H1 (cell line): ENCODE measurements around the gene LDLRAD4. TPM values are rescaled to one million over a fixed set of nuclear protein-coding genes. Genes with fewer than 3 reads are reported as not detected.

Experiments
- EZH2 ChIP-seq: fragments of 200-600 bp; sonication (generic); IDR thresholded peaks from 2 replicates; pipeline ENCODE4 v1.7.1; 2012; ENCODE audit warnings: low read depth, mild to moderate bottlenecking, moderate library complexity, low read length, inconsistent platforms; ENCODE audit not compliant: severe bottlenecking
- FOSL1 ChIP-seq: IDR thresholded peaks from 2 replicates; pipeline ENCODE4 v1.6.1; 2011; ENCODE audit warnings: mild to moderate bottlenecking, low read depth, low read length, moderate library complexity; ENCODE audit not compliant: insufficient read depth
- MAFK ChIP-seq: IDR thresholded peaks from 2 replicates; pipeline ENCODE4 v1.6.1; 2012; ENCODE audit warnings: low read depth, mild to moderate bottlenecking, improper control_type of control experiment, low read length
- NRF1 ChIP-seq: IDR thresholded peaks from 2 replicates; pipeline ENCODE4 v1.6.1; 2011; ENCODE audit warnings: mild to moderate bottlenecking, low read depth, low read length, improper control_type of control experiment
- RFX5 ChIP-seq: IDR thresholded peaks from 2 replicates; pipeline ENCODE4 v1.6.1; 2011; ENCODE audit warnings: low read depth, low read length, improper control_type of control experiment, borderline replicate concordance
- polyA plus RNA-seq, 7 experiments: library from polyadenylated mRNA; depleted of rRNA in 3 of 7; stranded (reverse) in 5 of 7; unstranded in 2 of 7; fragments of >200 nt in 5 of 7; fragments of 200-250 nt in 2 of 7; gene quantifications; 1 replicate in 5 of 7; 2 replicates in 1 of 7; 4 replicates in 1 of 7; pipeline versions ENCODE4 v1.2.1 to v1.2.3, GENCODE V29; 2011 to 2013; ENCODE audit warnings: missing spikeins in 2 of 7, mixed read lengths in 2 of 7
- total RNA-seq: library from RNA; stranded (reverse); fragmentation: NEBNext Ultra II Directional; extraction: Animal tissue kit (Norgen Biotek cat#: 25700); gene quantifications from 2 replicates; pipeline ENCODE4 v1.2.1, GENCODE V29; 2021

The LDLRAD4 gene
- total and polyA plus RNA-seq, 2 of the 8 experiments (the other 6 are each of a cell fraction or from before 2014, with no cell fraction given): 0.77 to 1.4 TPM

DNA sequence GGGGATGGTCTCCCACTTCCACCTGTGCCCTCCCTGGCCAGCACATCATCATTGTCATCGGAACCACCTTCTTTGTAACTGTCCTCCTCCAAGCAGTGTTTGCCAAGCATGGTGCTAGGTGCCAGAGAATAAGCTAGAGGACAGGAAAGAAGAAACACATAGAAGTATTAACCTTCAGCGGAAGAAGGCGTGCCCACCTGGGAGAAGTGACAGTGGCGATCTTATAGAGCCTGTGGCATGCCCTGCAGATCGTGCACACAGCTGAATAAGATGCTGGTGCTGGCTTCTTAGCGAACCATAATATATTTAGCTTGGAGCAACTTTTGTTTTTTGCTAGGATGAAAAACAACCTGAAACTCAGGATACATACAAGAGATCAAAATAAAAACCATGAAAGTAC is 359.8 kb downstream of the LDLRAD4 start (continued):
- TF ChIP-seq EZH2: no peak
- TF ChIP-seq FOSL1: no peak
- TF ChIP-seq RFX5: no peak
- TF ChIP-seq MAFK: no peak
- no peak for TF ChIP-seq NRF1
